GM19025 (cell line): Measurements from ENCODE around the gene IRX3.
"Not testable (repeated sequence)": the region's sequence is repeated elsewhere in the genome, so short reads cannot be mapped to it uniquely, and the experiment has no call there.

Source experiments
- ATAC-seq: cut with Tn5 transposase; IDR thresholded peaks from one replicate; pipeline ENCODE4 v1.9.1; 2021; ENCODE audit warnings: mild to moderate bottlenecking, low read depth, moderate library complexity; ENCODE audit not compliant: unreplicated experiment

The IRX3 gene

GRCh38 chr16:54280751-54281150, 5.8 kb downstream of the IRX3 start:
- no peak for ATAC-seq

DNA sequence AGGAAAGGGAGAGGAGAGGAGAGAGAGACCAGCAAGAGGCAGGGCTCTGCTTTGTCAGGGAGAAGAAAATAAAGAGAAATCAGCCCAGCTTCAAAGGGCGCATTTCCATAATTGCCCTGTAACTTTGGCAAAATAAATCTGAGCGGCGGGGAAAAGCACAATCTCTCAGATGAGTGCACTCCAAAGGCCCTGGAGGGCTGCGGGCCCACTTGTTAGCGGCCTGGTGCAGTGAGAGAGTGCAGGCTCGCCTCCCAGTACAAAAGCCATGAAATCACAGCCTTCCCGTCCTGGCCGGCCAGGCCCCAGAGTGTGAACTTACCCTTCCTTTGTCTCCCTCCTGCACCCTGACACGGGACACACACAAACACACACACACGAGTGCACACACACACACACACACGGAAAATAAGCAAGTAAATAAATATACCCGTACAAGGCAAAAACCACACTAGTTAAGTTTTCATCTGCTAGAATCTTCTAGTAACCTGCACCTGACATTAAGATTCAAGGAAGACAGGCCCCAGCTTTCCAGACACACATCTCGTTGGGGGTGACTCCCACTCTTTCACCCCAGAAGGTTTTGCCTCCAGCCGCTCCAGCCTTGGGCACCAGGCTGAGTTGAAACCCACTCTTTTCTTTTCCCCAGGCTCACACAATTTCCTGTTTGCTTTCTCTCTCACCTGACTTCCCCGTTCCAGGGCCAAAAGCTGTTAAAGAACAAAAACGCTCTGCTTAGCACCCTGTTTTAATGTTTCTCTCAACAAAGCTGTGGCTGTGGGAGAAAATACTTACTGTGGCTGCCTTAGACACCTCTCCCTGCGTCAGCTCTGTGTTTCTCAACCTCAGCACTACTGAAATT, 8.5 kb downstream of the IRX3 start:
- no peak for ATAC-seq

DNA sequence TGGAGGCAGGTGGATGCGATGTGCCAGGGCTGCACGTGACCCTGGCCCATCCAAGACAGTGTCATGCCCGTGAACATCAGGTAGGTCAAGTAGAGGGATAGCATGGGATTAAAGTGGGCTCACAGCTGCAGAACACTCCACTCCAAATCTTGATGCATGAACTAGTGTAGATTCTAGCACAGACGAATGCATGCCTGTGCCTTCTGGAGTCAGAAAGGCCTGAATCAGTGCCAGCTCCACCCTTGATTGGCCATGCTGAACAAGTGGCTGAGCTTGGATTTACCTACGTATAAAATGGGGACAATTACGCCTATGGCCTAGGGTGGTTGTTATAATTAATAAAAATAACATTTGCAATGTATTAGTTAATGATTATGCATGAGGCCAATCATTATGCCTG, 10.6 kb downstream of the IRX3 start:
- ATAC-seq: no peak

- no peak for ATAC-seq
Measured at GRCh38 chr16:54273566-54273965, 13.0 kb downstream of the IRX3 start.

- ATAC-seq: no peak
Measured at GRCh38 chr16:54270711-54271110, 15.9 kb downstream of the IRX3 start.

DNA sequence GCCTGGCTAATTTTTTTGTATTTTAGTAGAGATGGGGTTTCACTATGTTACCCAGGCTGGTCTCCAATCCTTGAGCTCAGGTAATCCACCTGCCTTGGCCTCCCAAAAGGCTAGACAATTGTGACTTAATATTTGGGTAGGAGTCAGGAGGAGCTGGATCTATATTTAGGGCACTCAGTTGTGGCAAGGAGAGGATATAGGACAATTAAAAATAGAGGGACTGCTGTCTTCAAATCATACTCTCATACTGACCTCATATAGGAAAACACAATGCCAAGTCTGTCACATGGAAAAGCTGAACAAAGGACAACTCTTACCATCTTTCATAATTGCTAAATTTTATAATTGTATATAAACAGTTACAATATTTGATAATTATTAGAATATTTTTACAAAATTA, 17.1 kb downstream of the IRX3 start:
- no peak for ATAC-seq

GRCh38 chr16:54268766-54269165, 17.8 kb downstream of the IRX3 start:
- ATAC-seq: no peak

DNA sequence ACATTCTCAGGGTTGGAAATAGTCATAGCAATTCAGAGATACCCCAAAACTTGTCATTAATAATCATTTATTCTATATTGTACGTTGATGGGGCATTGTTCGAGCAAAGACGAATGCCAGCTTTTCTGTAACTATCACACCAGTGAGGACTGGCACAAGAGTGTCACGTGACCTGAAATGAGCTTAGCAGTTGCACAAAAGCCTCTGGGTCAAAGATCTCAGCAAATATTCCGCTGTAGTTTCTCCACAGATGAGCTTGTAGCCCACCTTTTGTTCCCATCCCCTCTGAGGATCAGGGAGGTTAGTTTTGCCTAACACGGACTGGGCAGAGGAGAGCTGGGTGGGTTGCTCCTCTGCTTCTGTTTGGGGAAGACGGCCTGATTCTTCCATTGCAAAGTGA, 18.2 kb downstream of the IRX3 start:
- ATAC-seq: no peak

DNA sequence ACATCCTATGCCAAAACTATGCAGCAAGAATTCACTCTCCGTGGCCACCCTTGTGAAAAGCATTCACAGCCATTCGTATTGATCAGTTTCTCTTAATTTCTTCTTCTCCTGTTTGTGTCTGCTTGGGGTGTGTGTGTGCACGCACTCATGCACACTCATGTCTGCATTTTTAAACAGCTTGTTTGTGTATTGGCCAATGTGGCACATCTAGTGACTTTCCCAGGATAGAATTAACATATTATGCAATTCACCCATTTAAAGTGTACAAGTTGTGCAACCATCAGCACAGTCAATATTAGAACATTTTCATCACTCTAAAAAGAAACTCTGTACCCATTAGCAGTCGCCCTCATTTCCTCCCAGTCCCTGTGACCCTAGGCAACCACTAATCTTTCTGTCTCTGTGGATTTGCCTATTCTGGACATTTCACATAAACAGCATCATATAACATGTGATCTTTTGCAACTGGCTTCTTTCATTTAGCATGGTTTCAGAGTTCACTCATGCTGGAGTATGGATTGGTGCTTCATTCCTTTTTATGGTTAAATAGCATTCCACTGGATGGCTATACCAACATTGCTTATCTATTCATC, 20.1 kb downstream of the IRX3 start:
- ATAC-seq: no peak

- ATAC-seq: no peak
Measured at GRCh38 chr16:54265575-54266107, 20.9 kb downstream of the IRX3 start.

GRCh38 chr16:54253118-54253517, 33.5 kb downstream of the IRX3 start:
- no peak for ATAC-seq

GRCh38 chr16:54248863-54249710, 37.5 kb downstream of the IRX3 start:
- no peak for ATAC-seq

DNA sequence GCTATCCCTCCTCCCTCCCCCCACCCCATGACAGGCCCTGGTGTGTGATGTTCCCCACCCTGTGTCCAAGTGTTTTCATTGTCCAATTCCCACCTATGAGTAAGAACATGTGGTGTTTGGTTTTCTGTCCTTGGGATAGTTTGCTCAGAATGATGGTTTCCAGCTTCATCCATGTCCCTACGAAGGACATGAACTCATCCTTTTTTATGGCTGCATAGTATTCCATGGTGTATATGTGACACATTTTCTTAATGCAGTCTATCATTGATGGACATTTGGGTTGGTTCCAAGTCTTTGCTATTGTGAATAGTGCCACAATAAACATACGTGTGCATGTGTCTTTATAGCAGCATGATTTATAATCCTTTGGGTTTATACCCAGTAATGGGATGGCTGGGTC, 38.9 kb downstream of the IRX3 start:
- not testable (repeated sequence) for ATAC-seq

GRCh38 chr16:54246454-54246821, 40.1 kb downstream of the IRX3 start:
- no peak for ATAC-seq

GRCh38 chr16:54245788-54246453, 40.7 kb downstream of the IRX3 start:
- ATAC-seq: no peak

- no peak for ATAC-seq
Measured at GRCh38 chr16:54244061-54244886, 42.3 kb downstream of the IRX3 start.

GRCh38 chr16:54243202-54243601, 43.4 kb downstream of the IRX3 start:
- ATAC-seq: no peak

GRCh38 chr16:54242199-54242598, 44.4 kb downstream of the IRX3 start:
- ATAC-seq: no peak

GRCh38 chr16:54241525-54241924, 45.1 kb downstream of the IRX3 start:
- ATAC-seq: no peak
